Ammon's horn (tissue), 1 donor: Measurements from ENCODE around the gene TOM1L2.
A peak's percentile ranks its signal among the peaks of the same experiment; 100 is the strongest.

Source experiments
- DNase-seq: peaks from one replicate; pipeline ENCODE4 v3.0.0-alpha.2; 2016; ENCODE audit warnings: low spot score

Gene TOM1L2

DNA sequence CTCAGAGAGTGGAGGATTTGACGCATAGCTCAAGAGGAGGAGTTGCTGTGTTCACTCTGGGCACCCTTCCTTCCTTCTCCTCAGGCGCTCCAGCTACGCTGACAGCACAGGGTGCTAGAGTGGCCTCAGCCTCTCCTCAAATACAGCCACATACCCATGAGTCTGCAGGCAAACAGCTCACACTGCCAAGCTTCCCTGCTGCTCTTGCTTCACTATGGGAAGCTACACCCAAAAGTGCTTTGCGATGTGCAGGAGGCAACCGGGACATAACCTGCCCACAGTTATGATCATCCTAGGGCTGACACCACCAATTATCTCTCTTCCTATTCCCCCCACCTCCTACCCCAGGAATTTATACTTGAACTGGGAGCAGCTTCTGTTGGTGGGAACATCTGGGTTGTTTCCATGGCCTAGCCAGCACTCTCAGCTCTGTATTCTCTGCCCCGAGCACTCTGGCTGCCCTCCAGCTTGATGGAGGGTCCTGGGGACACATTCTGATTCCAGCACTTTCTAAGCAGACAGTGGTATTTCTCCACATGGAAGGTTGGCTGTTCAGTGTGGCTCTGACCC lies 95.2 kb downstream of the TOM1L2 start:
- DNase-seq = no peak

DNA sequence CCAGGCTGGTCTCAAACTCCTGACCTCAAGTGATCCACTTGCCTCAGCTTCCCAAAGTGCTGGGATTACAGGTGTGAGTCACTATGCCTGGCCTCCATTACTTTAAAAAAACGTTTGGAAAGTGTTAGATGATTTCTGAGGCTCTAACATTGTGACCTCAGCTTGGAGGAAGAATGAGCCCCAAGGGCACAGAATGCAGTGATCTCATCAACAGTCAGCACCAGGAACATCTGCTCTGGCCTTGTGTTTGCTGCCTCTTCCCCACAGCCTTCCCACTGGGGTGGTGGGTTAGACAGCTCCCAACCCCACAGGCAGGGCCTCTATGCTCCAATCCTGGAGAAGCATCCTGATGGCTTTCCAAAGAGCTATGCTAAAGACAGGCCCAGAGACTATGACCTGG lies 97.7 kb downstream of the TOM1L2 start:
- DNase-seq = no peak

- DNase-seq = peak; percentile 47
Observed at GRCh38 chr17:17873450-17873991, 98.7 kb downstream of the TOM1L2 start.

DNA sequence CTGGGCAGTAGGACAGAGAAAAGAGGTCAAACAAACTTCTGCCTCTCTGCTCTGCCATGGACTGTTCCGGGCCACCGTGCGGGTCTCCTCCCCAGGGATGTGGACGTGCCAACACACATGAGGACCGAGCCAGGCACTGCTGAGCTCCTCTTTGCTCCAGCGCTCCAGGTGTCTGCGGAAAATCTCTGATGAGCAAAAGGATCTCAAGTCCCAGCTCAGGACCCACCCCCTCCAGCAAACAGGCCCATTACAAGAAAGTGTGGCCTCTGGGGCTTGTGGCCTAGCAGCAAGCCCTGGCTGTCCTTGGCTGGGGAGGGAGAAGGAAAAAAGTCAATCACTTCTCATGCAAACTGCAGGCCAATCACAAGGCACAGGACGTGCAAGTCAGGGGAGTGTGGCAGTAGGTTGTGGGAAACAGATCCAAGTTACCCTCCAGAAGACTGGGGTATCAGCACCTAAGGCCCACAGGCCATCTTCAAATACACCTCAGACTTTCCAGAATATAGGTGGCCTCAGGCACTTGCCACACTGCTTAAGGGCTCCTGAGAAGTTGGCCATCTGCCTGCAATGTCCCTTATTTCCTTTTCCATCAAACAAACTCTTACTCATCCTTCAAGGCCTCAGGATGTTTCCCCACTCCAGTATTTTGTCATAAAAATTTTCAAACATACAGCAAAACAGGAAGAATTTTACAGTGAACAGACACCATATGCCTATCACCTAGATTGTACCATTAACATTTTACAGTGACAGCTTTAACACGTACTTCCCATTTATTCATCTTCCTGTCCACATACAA lies 99.5 kb downstream of the TOM1L2 start:
- no peak for DNase-seq

DNA sequence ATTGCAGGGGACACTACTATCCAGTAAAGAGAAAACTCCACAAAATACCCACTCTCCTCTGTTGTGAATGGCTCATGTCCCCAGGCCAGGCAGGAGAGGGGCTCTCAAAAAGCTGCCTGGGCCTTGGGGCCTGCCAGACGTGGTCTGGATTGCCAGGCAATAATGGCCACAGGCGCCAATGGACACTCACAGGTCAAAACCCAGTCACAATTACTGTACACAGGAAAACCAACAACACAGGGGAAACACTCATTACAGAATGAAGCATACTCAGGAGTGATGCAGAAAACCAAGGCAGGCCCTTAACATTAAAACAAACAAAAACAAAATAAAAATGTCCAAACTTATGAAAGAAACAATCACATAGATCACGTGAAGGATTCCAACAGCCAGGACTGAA lies 100.3 kb downstream of the TOM1L2 start:
- no peak for DNase-seq

GRCh38 chr17:17870247-17870646 lies 102.0 kb downstream of the TOM1L2 start:
- no peak for DNase-seq

DNA sequence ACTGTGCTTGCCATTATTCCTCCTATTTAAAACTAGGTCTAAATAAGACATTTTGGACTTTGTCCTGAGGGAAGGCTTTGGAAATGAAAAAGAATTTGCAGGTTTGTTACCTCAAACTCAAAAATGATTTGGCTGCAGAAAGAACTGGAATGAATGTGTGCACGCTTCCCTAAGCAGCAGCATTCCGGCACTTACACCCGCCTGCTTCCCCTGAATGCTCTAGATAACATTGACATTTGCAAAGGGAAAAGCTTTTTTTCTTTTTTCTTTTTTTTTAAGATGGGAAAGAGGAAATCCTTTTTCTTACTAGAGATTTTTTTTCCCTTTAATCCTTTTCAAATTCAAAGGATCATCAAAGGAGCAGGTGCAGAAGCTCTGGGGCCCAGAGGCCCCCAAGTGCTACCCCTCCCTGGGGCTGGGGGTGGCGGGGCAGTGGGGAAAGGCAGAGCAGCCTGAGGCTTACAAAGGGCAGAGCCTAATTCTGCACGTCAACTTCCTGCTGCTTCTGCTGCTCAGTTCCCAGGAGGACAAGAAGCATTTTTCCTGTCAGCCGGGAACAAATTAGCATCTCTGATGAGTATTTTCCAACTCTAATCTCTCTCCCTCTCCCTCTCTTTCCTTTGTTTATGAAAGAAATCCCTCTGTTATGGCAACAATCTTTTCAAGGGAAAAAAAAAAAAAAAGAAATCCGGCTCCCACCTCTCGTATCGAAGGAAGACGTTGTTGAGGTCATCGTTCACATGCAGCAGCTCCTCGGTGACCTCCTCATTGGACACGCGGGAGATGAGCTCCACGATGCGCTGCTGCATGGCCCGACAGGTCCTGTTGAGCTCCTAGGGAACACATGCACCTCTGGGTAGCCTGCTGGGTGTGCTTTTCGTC lies 103.3 kb downstream of the TOM1L2 start:
- DNase-seq = no peak

- no peak for DNase-seq
Observed at GRCh38 chr17:17866897-17867296, 105.3 kb downstream of the TOM1L2 start.

GRCh38 chr17:17866425-17866824 lies 105.8 kb downstream of the TOM1L2 start:
- no peak for DNase-seq

DNA sequence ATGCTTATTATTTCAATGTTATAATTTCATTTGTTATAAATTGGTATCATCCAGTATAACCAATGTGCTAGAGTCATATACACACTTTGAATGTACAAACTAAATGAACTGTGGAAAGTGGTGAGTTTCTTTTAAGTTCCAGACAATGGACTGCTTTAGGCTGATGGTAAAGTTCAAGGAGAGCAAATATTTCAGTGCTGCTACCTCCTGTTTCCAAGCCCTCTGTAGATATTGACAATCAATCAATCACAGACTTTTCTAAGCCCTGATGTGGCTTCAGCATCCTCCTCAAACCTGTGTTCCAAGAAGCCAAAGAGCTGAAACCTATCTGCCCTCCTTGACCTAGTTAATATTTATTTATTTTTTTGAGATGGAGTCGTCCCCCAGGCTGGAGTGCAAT lies 107.2 kb downstream of the TOM1L2 start:
- DNase-seq = no peak

GRCh38 chr17:17860766-17861107 lies 111.5 kb downstream of the TOM1L2 start:
- no peak for DNase-seq

DNA sequence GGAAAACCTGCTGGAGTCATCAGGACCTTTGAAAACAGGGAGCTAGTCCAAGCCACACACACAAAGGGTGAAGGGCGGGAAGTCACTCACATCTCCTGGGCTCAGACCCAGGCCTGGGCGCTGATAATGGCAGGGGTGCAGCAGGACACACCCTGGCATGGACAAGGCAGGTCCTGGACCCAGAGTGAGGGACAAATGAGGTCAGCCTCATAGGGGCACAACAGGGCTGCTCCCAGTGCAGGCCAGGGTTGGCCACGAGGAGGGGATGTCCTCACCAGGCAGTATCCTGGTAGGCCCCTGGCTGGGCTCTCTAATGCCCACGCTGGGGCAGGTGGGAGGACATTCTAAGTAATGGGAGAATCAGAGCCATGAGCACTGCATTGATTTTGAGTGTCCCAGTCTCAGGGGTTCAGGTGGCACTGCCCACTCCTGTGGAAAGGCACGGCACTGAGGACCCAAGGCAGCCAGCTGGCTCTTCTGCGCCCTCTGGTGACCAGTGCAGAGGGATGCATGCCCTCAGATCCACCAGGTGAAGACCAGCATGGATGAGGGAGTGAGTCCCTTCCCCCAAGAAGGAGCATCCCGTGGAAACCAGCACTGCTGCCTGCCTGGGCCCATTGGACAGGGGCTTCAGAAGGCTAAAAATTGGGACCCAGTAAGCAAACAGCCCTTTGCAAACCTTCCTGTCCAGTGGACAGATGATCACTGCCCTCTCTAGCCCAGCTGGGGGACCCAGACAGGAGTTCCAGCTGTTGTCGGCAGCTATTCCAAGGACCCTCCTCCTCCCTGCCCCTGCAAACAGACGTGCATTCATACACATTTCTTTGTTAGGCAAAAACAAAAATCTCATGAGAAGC lies 112.1 kb downstream of the TOM1L2 start:
- peak; percentile 88 for DNase-seq

GRCh38 chr17:17857496-17857895 lies 114.7 kb downstream of the TOM1L2 start:
- no peak for DNase-seq

DNA sequence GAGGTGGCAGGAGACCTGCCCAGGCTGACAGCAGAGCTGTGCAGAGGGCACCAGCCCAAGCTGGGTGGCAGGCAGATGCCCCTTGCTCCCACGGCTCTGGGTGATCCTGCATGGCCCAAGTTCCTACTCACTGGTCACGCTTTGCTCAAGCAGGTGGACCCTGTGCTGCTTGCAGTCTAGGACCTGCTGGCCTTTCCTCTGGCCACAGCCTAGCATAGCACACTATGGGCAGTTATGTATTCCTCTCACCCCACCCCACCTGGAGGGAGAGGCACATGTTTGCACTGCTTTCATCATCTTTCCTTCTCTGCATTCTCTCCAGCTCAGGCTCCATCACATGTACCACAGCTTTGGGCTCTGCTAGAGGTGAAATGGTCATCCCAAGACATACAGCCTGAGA lies 115.8 kb downstream of the TOM1L2 start:
- no peak for DNase-seq

DNA sequence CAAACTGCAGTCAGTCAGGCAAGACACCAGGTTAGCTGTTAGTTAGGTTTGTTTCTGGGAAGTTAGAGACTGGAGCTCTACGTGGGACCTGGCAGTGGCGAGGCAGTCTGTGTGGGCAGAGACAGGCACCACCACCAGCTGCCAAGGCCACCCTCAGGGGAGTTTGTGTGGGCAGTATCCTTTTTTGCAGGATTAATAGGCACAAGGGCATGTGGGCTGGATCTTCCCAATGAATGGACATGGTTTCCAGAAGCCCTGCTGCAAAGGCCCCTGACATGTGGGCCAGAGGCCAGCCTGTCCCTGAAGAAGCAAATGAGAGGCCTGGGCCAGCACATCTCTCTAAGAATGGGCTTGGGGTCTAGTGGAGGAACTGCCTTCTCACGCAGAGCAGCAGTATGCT lies 116.2 kb downstream of the TOM1L2 start:
- DNase-seq = no peak

- DNase-seq = no peak
Observed at GRCh38 chr17:17853811-17854447, 118.3 kb downstream of the TOM1L2 start.

- no peak for DNase-seq
Observed at GRCh38 chr17:17852930-17853329, 119.3 kb downstream of the TOM1L2 start.

DNA sequence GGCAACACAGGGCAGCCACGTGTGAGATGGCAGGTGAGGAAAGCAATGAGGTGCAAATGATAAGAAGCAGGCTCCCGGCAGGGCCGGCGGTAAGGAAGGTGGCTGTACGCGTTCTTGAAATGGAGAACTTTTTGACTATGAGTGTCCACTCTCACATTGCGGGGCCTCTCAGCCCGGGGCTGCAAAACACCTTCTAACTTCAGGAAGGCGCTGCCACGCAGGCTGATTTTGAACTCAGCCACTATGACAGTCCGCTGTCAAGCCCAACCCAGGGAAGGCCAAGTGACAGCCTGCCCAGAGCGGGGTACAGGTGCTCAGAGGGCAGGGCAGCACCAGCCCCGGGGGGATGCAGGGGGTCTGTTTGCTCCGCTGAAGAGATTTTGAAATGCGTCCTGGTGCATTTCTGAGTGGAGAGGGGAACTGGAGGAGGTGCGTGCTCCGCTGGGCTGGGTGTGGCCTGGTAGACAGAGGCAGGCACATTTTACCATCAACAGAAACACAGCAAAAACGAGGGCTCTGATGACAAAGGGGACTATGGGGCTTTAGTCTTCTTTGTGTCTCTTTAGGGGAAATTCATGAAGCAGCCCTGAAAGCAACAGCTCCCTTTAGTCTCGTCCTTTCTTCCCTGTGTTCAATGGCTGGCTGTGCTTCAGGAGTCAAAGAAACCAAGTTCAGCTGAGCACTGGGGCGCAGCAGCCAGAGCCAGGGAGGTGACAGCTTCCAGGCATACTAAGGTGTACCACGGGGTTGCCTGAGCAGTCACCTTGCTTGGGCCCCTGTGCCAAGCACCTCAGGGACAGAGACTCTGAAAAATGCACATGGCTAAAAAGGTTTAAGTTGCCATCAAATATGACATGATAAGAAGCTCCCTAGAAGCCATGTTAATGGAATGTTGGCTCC lies 120.8 kb downstream of the TOM1L2 start:
- no peak for DNase-seq

DNA sequence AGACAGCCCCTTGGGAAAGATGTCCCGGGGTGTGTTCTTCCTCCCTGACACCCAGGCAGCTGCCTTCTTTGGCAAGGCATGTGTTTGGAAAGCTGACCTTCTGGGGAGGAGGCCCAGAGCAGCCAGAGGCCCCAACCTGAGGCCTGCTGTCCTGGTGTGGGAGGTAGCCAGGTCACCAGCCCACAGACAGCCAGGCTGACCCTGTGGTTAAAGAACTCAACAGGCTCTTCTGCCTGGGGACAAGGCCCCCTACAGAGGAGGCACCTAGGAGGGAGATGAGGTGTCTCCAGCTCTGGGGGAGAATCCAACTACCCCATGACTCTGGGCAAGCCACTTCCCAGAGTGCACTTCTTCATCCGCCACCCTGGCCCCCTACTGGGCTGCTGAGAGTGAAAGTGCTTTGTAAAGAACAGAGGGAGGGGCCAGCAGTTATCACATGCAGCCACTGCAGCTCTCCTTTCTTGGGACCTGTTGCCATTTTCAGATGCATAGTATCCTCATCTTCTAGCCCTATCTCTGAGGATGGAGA lies 122.3 kb downstream of the TOM1L2 start:
- peak; percentile 70 for DNase-seq
